Brain microvascular endothelial cell (primary cell): ENCODE data around the gene AFF3.

Experiments
- DNase-seq: peaks from one replicate; pipeline ENCODE4 v3.0.0-alpha.2; 2020
- H3K27ac ChIP-seq: fragments of 250-450 bp; sonication (Bioruptor Pico); 2 replicates; pipeline ENCODE4 v1.5.1; 2020; ENCODE audit warnings: mild to moderate bottlenecking, moderate library complexity
- H3K27me3 ChIP-seq: fragments of 250-450 bp; sonication (Bioruptor Pico); replicated peaks from 2 replicates; pipeline ENCODE4 v1.5.1; 2020; ENCODE audit warnings: mild to moderate bottlenecking
- H3K36me3 ChIP-seq: fragments of 250-450 bp; sonication (Bioruptor Pico); replicated peaks from 2 replicates; pipeline ENCODE4 v1.5.1; 2020; ENCODE audit warnings: mild to moderate bottlenecking
- H3K4me3 ChIP-seq: 2 replicates; pipeline ENCODE4 v1.5.1; 2011; ENCODE audit warnings: low read depth, mild to moderate bottlenecking, control low read depth, low read length, moderate library complexity
- CTCF ChIP-seq: IDR thresholded peaks from 2 replicates; pipeline ENCODE4 v1.5.1; 2011; ENCODE audit warnings: low read depth, mild to moderate bottlenecking, moderate library complexity, low read length, control low read depth, inconsistent platforms; ENCODE audit errors: missing control alignments
- in situ Hi-C: cut with HindIII; loops from 2 replicates; pipeline ENCODE4 v1.10.0; 2017; ENCODE audit warnings: low sequenced_read_pairs, low pct_ligation_motif_present

Gene AFF3

GRCh38 chr2:99780276-99780675 lies 362.1 kb downstream of the AFF3 start:
- no peaks in the 10 kb centered on the region for H3K36me3 ChIP-seq
- in situ Hi-C loops = no loop called here
- TF ChIP-seq CTCF = no peak

GRCh38 chr2:99779276-99779675 lies 363.1 kb downstream of the AFF3 start:
- no peaks in the 10 kb centered on the region for H3K36me3 ChIP-seq
- no peaks in the 10 kb centered on the region for H3K27me3 ChIP-seq
- in situ Hi-C loops = no loop called here
- DNase-seq = no peak
- H3K4me3 ChIP-seq = no peak overlapping the region
- TF ChIP-seq CTCF = no peak
- no peak overlapping the region for H3K27ac ChIP-seq

More at GRCh38 chr2:99780276-99780675, 362.1 kb downstream of the AFF3 start:
- no peak for DNase-seq
- H3K27ac ChIP-seq = no peak overlapping the region
- no peaks in the 10 kb centered on the region for H3K27me3 ChIP-seq
- no peak overlapping the region for H3K4me3 ChIP-seq

GRCh38 chr2:99777656-99778290 lies 364.6 kb downstream of the AFF3 start:
- no peak for DNase-seq
- Histone ChIP-seq H3K4me3 (no peak overlapping the region), H3K27me3 (no peaks in the 10 kb centered on the region), H3K36me3 (no peaks in the 10 kb centered on the region), H3K27ac (no peak overlapping the region)
- TF ChIP-seq CTCF = no peak
- in situ Hi-C loops = no loop called here

GRCh38 chr2:99776906-99777646 lies 365.3 kb downstream of the AFF3 start:
- DNase-seq = no peak
- in situ Hi-C loops = no loop called here
- H3K27me3 ChIP-seq = no peaks in the 10 kb centered on the region

GRCh38 chr2:99776206-99776905 lies 366.0 kb downstream of the AFF3 start:
- Histone ChIP-seq H3K36me3 (no peaks in the 10 kb centered on the region), H3K27me3 (no peaks in the 10 kb centered on the region), H3K27ac (no peak overlapping the region), H3K4me3 (no peak overlapping the region)
- in situ Hi-C loops = no loop called here
- no peak for TF ChIP-seq CTCF
- no peak for DNase-seq

More at GRCh38 chr2:99776906-99777646, 365.3 kb downstream of the AFF3 start:
- no peak overlapping the region for H3K4me3 ChIP-seq
- no peak for TF ChIP-seq CTCF
- H3K27ac ChIP-seq = no peak overlapping the region
- H3K36me3 ChIP-seq = no peaks in the 10 kb centered on the region
